Measurements from ENCODE around the gene CNTNAP2. TPM values are rescaled to one million over a fixed set of nuclear protein-coding genes. Genes with fewer than 3 reads are reported as not detected.

The CNTNAP2 gene
- total RNA-seq, 1 donor, result under 0.01 TPM

DNA sequence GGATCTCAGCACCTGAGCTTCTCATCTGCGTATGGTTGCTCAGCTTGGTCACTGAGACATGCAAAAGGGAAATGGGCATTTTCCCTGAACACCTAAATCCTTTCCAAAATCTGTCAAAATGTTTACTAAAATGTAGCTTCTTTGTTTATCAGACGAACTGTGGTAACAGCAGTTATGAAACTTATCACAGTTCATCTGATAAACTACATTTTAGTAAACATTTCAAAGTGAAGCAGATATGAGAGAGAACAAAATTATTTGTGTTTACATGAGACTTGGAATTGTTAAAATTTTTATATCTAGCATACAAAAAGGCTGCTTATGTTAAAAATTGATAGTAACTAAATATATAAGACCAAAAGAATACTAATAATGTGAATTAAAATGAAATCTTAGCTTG is 1900.5 kb downstream of the CNTNAP2 start:
- DNase-seq (ENCODE audit: low read depth), result no peak
- no peak overlapping the region for H3K4me3 ChIP-seq (ENCODE audit: low read depth, low read length)
- TF ChIP-seq, protein P1, sequence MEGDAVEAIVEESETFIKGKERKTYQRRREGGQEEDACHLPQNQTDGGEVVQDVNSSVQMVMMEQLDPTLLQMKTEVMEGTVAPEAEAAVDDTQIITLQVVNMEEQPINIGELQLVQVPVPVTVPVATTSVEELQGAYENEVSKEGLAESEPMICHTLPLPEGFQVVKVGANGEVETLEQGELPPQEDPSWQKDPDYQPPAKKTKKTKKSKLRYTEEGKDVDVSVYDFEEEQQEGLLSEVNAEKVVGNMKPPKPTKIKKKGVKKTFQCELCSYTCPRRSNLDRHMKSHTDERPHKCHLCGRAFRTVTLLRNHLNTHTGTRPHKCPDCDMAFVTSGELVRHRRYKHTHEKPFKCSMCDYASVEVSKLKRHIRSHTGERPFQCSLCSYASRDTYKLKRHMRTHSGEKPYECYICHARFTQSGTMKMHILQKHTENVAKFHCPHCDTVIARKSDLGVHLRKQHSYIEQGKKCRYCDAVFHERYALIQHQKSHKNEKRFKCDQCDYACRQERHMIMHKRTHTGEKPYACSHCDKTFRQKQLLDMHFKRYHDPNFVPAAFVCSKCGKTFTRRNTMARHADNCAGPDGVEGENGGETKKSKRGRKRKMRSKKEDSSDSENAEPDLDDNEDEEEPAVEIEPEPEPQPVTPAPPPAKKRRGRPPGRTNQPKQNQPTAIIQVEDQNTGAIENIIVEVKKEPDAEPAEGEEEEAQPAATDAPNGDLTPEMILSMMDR (IDR thresholded peaks at IDR 0.05; ENCODE audit: insufficient read depth, low read length), result no peak

DNA sequence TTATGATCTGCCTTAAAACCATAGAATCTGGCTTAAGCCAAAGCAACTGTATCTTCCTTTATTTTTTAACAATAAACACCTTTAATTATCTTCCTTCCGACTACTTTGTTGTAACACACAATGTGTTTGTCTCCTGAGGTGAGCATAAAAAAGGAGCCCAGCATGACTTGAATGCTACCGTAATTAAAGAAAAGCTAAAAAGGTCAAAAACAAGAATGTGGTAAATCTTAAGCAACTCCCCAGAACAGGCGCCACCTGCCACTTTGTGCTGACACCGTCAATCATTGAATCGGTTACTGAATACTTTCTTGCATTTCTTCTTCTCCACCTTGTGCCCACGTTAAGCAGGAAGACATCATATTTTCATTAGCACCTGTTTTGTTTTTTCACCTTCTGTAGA is 1904.1 kb downstream of the CNTNAP2 start:
- TF ChIP-seq, protein P1 (IDR thresholded peaks at IDR 0.05; ENCODE audit: insufficient read depth, low read length), result no peak
- no peak for DNase-seq (ENCODE audit: low read depth)
- no peak overlapping the region for H3K4me3 ChIP-seq (ENCODE audit: low read depth, low read length)

DNA sequence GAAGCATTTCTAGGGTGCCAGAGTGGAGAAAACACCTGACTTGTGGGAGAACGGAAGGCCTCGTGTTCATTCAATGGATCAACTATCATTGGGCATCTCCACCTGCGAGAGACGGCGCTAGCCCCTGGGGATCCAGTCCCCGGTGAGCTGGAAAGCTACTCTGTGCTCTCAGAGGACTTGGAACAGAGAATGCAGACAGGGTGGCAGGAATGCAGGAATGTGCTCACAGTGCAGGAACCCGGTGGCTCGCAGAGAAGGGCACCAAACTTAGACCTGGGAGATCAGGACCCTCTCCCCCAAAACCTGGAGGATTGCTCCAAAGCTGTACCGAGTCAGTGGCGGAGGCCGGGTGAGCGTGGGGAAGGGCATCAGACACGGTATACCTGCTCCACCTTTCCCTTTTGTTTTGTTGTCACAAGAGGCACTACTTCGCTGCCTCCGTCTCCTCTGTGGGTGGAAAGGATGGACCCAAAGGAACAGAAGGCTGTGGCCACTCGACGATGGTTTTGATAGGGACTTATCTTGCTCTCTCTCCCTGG is 1905.0 kb downstream of the CNTNAP2 start:
- no peak for DNase-seq (ENCODE audit: low read depth)
- no peak overlapping the region for H3K4me3 ChIP-seq (ENCODE audit: low read depth, low read length)
- TF ChIP-seq, protein P1 (IDR thresholded peaks at IDR 0.05; ENCODE audit: insufficient read depth, low read length), result no peak

DNA sequence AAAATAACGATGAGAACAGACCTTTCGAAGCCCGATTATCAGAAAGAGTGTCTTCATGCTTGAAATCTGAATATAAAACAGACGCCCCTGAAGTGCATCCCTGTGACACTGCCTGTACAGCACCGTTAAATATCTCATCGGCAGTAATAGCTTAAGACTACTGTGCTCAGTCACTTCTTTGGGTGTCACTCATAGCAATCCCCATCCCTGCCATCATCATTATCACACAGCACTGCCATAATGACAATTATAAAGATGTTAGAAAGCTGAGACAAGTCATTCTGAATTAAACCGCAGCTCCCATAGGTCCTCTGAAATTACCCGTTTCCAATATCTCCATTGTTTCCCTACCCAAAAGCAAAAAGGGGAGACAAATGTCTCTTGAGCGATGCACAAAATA is 1906.2 kb downstream of the CNTNAP2 start:
- TF ChIP-seq, protein P1 (IDR thresholded peaks at IDR 0.05; ENCODE audit: insufficient read depth, low read length), result no peak
- H3K4me3 ChIP-seq (ENCODE audit: low read depth, low read length), result no peak overlapping the region
- DNase-seq (ENCODE audit: low read depth), result no peak

DNA sequence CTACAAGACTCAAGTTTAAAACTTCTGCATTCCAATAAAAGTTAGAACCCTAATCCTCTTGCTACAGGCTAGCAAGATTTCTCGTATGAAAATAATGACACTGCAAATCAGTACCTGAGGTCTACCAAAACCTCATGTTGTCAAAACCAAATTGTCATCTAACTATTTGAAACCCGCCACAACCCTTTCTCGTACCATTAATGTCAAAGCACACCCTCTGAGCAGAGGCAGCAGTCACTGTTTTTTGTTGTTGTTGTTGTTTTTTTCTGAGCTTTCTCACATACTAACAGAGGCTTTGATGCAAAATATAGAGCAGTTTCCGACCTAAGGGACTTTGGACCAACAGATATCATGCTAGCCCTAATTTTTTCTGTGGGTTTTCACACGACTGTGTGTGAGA is 1910.1 kb downstream of the CNTNAP2 start:
- H3K4me3 ChIP-seq (ENCODE audit: low read depth, low read length), result no peak overlapping the region
- TF ChIP-seq, protein P1 (IDR thresholded peaks at IDR 0.05; ENCODE audit: insufficient read depth, low read length), result no peak
- DNase-seq (ENCODE audit: low read depth), result no peak

DNA sequence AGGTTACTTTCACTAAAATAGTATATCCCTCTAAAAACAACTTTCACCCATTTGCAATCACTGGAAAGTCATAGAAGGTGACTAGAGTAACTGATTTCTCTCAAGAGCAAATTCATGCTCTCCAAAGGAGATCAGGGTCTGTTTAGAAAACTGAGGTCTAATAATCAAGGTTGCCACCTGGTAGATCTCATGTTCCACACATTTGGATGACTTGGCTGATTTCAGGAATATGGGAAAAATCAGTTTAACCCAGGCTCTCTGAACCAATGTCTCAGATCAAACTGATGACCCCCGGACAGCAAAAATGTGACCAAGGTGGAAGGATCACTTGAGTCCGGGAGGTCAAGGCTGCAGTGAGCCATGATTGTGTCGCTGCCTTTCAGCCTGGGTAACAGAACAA is 1911.6 kb downstream of the CNTNAP2 start:
- H3K4me3 ChIP-seq (ENCODE audit: low read depth, low read length), result no peak overlapping the region
- DNase-seq (ENCODE audit: low read depth), result no peak
- TF ChIP-seq, protein P1 (IDR thresholded peaks at IDR 0.05; ENCODE audit: insufficient read depth, low read length), result no peak

DNA sequence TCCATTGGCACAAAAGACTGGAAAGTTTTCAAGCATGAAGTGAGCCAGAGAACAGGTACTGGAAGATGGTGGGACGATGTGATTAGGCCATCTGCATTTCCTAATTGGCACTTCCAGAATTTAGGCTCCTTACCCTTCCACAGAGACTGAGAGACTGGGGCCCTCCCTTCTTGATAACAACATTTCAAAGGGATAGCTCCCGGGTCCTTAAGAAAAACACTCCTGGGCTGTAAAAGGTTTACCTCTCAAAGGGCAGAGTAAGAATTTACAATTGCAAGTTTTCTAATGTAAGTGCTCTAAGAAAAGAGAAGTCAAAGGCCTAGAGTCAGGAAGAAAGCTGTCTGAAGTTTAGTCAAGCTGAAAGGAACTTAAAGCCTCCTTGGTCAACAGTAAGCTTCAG is 1914.4 kb downstream of the CNTNAP2 start:
- TF ChIP-seq, protein P1 (IDR thresholded peaks at IDR 0.05; ENCODE audit: insufficient read depth, low read length), result no peak
- no peak overlapping the region for H3K4me3 ChIP-seq (ENCODE audit: low read depth, low read length)
- DNase-seq (ENCODE audit: low read depth), result no peak

Data from fibroblast of the aortic adventitia (primary cell).